GM12873 (cell line): Measurements from ENCODE around the gene TC2N.

Source experiments
- TF ChIP-seq, protein P1 (sequence below): IDR thresholded peaks from 2 replicates; pipeline ENCODE4 v1.5.1; 2012; ENCODE audit warnings: low read depth, mild to moderate bottlenecking, moderate library complexity, low read length, control low read depth; ENCODE audit not compliant: insufficient read depth; ENCODE audit errors: missing control alignments

TC2N gene

DNA sequence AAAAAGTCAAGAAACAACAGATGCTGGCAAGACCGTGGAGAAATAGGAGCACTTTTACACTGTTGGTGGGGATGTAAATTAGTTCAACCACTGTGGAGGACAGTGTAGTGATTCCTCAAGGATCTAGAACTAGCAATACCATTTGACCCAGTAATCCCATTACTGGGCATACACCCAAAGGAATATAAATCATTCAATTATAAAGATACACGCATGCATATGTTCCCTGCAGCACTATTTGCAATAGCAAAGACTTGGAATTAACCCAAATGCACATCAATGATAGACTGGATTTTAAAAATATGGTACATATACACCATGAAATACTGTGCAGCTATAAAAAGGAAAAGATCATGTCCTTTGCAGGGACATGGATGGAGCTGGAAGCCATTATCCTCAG, 117.5 kb downstream of the TC2N start:
- TF ChIP-seq, protein P1, sequence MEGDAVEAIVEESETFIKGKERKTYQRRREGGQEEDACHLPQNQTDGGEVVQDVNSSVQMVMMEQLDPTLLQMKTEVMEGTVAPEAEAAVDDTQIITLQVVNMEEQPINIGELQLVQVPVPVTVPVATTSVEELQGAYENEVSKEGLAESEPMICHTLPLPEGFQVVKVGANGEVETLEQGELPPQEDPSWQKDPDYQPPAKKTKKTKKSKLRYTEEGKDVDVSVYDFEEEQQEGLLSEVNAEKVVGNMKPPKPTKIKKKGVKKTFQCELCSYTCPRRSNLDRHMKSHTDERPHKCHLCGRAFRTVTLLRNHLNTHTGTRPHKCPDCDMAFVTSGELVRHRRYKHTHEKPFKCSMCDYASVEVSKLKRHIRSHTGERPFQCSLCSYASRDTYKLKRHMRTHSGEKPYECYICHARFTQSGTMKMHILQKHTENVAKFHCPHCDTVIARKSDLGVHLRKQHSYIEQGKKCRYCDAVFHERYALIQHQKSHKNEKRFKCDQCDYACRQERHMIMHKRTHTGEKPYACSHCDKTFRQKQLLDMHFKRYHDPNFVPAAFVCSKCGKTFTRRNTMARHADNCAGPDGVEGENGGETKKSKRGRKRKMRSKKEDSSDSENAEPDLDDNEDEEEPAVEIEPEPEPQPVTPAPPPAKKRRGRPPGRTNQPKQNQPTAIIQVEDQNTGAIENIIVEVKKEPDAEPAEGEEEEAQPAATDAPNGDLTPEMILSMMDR: no peak

GRCh38 chr14:91748049-91748448, 119.3 kb downstream of the TC2N start:
- TF ChIP-seq, protein P1: no peak

GRCh38 chr14:91745344-91745743, 122.0 kb downstream of the TC2N start:
- TF ChIP-seq, protein P1: no peak

- TF ChIP-seq, protein P1: no peak
Observed at GRCh38 chr14:91744068-91744480, 123.3 kb downstream of the TC2N start.

DNA sequence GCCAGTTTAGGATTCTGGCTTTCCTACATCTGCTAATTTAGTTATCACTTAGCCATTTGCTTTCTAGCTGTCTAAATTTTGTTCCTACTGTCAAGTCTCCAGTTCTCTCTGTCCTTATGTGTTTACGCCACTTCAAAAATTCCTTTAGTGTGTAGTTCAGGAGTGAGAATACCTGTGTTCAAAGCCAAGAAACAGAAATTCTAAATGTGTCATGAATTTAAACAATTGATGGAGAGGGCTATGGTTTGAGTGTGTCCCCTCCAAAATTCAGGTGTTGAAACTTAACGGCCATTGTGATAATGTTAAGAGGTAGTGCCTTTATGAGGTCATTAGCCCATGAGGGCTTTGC, 124.1 kb downstream of the TC2N start:
- TF ChIP-seq, protein P1: no peak

GRCh38 chr14:91742621-91743304, 124.6 kb downstream of the TC2N start:
- TF ChIP-seq, protein P1: no peak

DNA sequence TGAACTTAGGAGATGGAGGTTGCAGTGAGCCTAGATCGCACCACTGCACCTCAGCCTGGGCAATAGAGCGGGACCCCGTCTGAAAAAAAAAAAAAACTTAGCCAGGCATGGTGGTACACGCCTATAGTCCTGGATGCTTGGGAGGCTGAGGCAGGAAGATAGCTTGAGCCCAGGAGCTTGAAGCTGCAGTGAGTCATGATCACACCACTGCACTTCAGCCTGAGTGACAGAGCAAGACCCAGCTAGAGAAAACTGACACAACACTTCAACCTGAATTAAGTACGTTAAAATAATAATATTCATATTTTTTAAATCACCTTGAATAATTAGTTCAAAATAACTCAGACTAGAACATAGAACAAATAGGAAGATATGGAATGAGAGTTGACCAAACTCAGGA, 129.7 kb downstream of the TC2N start:
- TF ChIP-seq, protein P1: no peak
